ENCODE results near the gene CTRB2. TPM values are rescaled to one million over a fixed set of nuclear protein-coding genes. Genes with fewer than 3 reads are reported as not detected.
"Not testable (repeated sequence)": the region's sequence is repeated elsewhere in the genome, so short reads cannot be mapped to it uniquely, and the experiment has no call there.

CTRB2 gene
- total RNA-seq, 1 experiment from 2014 or later: not detected

GRCh38 chr16:75205961-75206748, 806 bp downstream of the CTRB2 start:
- DNase-seq (ENCODE audit: low read depth): not testable (repeated sequence)

- DNase-seq (ENCODE audit: low read depth): not testable (repeated sequence)
Observed at GRCh38 chr16:75205438-75205837, 1.5 kb downstream of the CTRB2 start.

GRCh38 chr16:75204905-75205304, 2.1 kb downstream of the CTRB2 start:
- not testable (repeated sequence) for DNase-seq (ENCODE audit: low read depth)

GRCh38 chr16:75204410-75204758, 2.6 kb downstream of the CTRB2 start:
- no peak for DNase-seq (ENCODE audit: low read depth)

GRCh38 chr16:75203667-75204409, 3.1 kb downstream of the CTRB2 start:
- no peak for DNase-seq (ENCODE audit: low read depth)

- DNase-seq (ENCODE audit: low read depth): no peak
Observed at GRCh38 chr16:75203096-75203495, 3.9 kb downstream of the CTRB2 start.

GRCh38 chr16:75202069-75202590, 4.8 kb downstream of the CTRB2 start:
- no peak for DNase-seq (ENCODE audit: low read depth)

GRCh38 chr16:75198135-75198600, 8.8 kb downstream of the CTRB2 start:
- DNase-seq (ENCODE audit: low read depth): peak; percentile 42

GRCh38 chr16:75197522-75198134, 9.3 kb downstream of the CTRB2 start:
- DNase-seq (ENCODE audit: low read depth): no peak

- no peak for DNase-seq (ENCODE audit: low read depth)
Observed at GRCh38 chr16:75196836-75197235, 10.1 kb downstream of the CTRB2 start.

- DNase-seq (ENCODE audit: low read depth): no peak
Observed at GRCh38 chr16:75195811-75196790, 10.9 kb downstream of the CTRB2 start.

GRCh38 chr16:75193730-75194444, 13.1 kb downstream of the CTRB2 start:
- DNase-seq (ENCODE audit: low read depth): no peak

- no peak for DNase-seq (ENCODE audit: low read depth)
Observed at GRCh38 chr16:75193265-75193650, 13.7 kb downstream of the CTRB2 start.

- DNase-seq (ENCODE audit: low read depth): no peak
Observed at GRCh38 chr16:75192606-75193264, 14.2 kb downstream of the CTRB2 start.

GRCh38 chr16:75189638-75190245, 17.2 kb downstream of the CTRB2 start:
- no peak for DNase-seq (ENCODE audit: low read depth)

GRCh38 chr16:75188832-75189477, 18.0 kb downstream of the CTRB2 start:
- DNase-seq (ENCODE audit: low read depth): no peak

- no peak for DNase-seq (ENCODE audit: low read depth)
Observed at GRCh38 chr16:75181630-75182029, 25.3 kb downstream of the CTRB2 start.

- no peak for DNase-seq (ENCODE audit: low read depth)
Observed at GRCh38 chr16:75179208-75179607, 27.8 kb downstream of the CTRB2 start.

- DNase-seq (ENCODE audit: low read depth): no peak
Observed at GRCh38 chr16:75176926-75177325, 30.0 kb downstream of the CTRB2 start.
